GM21786 (cell line): ENCODE measurements around the gene HOXC13.

ENCODE experiments used
- ATAC-seq: cut with Tn5 transposase; IDR thresholded peaks from one replicate; pipeline ENCODE4 v1.9.1; 2021; ENCODE audit not compliant: unreplicated experiment

The HOXC13 gene

GRCh38 chr12:53954694-53955035 is 16.0 kb downstream of the HOXC13 start, which contains the start of gene HOXC12:
HOXC12 (plus strand) TSS chr12:53954903; CDS start chr12:53954930, 27 bp downstream.
- ATAC-seq = no peak

GRCh38 chr12:53955036-53955775 is 16.6 kb downstream of the HOXC13 start:
- ATAC-seq = no peak

GRCh38 chr12:53955776-53956250 is 17.2 kb downstream of the HOXC13 start:
- no peak for ATAC-seq

- no peak for ATAC-seq
Observed at GRCh38 chr12:53956251-53956887, 17.7 kb downstream of the HOXC13 start.

GRCh38 chr12:53956914-53957536 is 18.4 kb downstream of the HOXC13 start:
- no peak for ATAC-seq

GRCh38 chr12:53958128-53958527 is 19.5 kb downstream of the HOXC13 start:
- ATAC-seq = no peak

- no peak for ATAC-seq
Observed at GRCh38 chr12:53959314-53959713, 20.7 kb downstream of the HOXC13 start.

GRCh38 chr12:53960187-53961024 is 21.8 kb downstream of the HOXC13 start:
- no peak for ATAC-seq

GRCh38 chr12:53961025-53961761 is 22.6 kb downstream of the HOXC13 start:
- ATAC-seq = no peak

- no peak for ATAC-seq
Observed at GRCh38 chr12:53963005-53963404, 24.4 kb downstream of the HOXC13 start.

- ATAC-seq = no peak
Observed at GRCh38 chr12:53963434-53964314, 25.0 kb downstream of the HOXC13 start.

- no peak for ATAC-seq
Observed at GRCh38 chr12:53964315-53964713, 25.7 kb downstream of the HOXC13 start.

- ATAC-seq = no peak
Observed at GRCh38 chr12:53965281-53966084, 26.9 kb downstream of the HOXC13 start.

- ATAC-seq = no peak
Observed at GRCh38 chr12:53966085-53966384, 27.4 kb downstream of the HOXC13 start.

GRCh38 chr12:53966385-53967133 is 27.9 kb downstream of the HOXC13 start:
- no peak for ATAC-seq

- no peak for ATAC-seq
Observed at GRCh38 chr12:53967421-53967925, 28.8 kb downstream of the HOXC13 start.

- no peak for ATAC-seq
Observed at GRCh38 chr12:53968214-53969127, 29.8 kb downstream of the HOXC13 start.
